ENCODE data around the gene MYH9.

DNA sequence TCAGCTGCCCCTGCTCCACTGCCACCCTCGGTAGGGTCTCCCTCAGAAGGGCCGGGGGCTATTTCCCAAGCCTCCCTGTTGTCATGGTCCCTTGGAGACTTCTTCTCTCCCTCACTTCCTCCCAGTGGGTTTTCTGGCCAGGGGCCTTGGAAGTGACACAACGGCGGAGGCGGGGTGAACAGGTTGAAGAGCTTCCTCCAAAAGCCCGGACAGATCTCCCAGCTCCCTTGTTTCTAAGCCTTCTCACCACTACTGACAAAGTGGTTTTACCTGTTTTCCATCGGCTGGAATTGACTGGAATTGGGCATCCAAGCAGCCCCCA is 14.5 kb downstream of the MYH9 start:
- TF ChIP-seq, protein P1, sequence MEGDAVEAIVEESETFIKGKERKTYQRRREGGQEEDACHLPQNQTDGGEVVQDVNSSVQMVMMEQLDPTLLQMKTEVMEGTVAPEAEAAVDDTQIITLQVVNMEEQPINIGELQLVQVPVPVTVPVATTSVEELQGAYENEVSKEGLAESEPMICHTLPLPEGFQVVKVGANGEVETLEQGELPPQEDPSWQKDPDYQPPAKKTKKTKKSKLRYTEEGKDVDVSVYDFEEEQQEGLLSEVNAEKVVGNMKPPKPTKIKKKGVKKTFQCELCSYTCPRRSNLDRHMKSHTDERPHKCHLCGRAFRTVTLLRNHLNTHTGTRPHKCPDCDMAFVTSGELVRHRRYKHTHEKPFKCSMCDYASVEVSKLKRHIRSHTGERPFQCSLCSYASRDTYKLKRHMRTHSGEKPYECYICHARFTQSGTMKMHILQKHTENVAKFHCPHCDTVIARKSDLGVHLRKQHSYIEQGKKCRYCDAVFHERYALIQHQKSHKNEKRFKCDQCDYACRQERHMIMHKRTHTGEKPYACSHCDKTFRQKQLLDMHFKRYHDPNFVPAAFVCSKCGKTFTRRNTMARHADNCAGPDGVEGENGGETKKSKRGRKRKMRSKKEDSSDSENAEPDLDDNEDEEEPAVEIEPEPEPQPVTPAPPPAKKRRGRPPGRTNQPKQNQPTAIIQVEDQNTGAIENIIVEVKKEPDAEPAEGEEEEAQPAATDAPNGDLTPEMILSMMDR (conservative IDR thresholded peaks at IDR 0.05), result no peak
- no peak for TF ChIP-seq EZH2 (IDR thresholded peaks at IDR 0.05; ENCODE audit: low read depth)
